ENCODE data around the gene ABTB2.

Gene ABTB2

DNA sequence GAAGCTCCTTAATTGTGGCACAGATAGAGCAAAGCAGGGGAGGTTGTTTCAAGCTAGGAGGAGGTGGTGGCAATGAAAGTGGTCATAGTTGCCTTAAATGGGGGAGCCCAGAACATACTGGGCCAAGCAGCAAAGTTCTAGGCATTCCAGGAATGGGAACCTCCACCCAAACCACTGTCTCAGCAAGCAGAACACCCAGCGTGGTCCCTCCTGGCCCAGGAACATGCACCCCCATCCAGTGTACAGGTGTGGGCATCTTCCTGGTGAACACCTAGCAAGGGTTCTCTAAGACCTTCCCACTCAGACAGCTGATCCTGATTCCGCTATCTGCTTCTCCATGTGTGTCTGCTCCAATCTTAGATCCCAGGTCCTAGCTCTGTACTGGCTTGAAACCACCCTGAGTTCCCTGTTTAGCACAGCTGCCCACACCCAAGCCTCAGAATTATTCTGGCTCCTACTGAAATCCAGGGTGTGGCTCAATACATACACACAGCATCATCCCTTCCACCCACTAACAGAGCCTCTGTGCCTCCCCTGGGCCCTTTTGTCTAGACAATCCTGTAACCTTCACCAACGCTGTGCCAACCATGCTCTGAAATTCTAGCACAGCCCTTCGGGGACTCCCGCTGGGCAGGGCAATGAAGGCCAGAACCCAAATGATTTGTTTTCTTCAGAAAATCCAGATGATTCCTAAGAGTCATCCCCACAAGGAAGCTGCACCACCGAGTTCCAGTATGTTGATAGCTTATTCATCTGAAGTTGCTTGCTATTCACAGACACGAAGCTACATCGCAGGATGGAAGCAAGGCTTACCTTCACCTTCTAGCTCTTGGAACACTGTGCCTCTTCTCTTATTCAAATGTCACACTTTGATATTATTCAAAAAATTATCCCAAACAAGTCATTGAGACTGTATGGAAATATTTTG, 76.6 kb downstream of the ABTB2 start:
- Histone ChIP-seq H3K27me3 (replicated peaks) (no peaks in the 10 kb centered on the region), H3K4me3 (ENCODE audit: low read depth, low read length) (no peak overlapping the region), H3K36me3 (replicated peaks) (no peaks in the 10 kb centered on the region), H3K27ac (no peak overlapping the region)
- TF ChIP-seq, protein P1, sequence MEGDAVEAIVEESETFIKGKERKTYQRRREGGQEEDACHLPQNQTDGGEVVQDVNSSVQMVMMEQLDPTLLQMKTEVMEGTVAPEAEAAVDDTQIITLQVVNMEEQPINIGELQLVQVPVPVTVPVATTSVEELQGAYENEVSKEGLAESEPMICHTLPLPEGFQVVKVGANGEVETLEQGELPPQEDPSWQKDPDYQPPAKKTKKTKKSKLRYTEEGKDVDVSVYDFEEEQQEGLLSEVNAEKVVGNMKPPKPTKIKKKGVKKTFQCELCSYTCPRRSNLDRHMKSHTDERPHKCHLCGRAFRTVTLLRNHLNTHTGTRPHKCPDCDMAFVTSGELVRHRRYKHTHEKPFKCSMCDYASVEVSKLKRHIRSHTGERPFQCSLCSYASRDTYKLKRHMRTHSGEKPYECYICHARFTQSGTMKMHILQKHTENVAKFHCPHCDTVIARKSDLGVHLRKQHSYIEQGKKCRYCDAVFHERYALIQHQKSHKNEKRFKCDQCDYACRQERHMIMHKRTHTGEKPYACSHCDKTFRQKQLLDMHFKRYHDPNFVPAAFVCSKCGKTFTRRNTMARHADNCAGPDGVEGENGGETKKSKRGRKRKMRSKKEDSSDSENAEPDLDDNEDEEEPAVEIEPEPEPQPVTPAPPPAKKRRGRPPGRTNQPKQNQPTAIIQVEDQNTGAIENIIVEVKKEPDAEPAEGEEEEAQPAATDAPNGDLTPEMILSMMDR (IDR thresholded peaks at IDR 0.05; ENCODE audit: low read depth, low read length, missing control alignments) = no peak
- in situ Hi-C loops (cut with HindIII; ENCODE audit: low pct_ligation_motif_present, low sequenced_read_pairs) = no loop called here
- DNase-seq = no peak

DNA sequence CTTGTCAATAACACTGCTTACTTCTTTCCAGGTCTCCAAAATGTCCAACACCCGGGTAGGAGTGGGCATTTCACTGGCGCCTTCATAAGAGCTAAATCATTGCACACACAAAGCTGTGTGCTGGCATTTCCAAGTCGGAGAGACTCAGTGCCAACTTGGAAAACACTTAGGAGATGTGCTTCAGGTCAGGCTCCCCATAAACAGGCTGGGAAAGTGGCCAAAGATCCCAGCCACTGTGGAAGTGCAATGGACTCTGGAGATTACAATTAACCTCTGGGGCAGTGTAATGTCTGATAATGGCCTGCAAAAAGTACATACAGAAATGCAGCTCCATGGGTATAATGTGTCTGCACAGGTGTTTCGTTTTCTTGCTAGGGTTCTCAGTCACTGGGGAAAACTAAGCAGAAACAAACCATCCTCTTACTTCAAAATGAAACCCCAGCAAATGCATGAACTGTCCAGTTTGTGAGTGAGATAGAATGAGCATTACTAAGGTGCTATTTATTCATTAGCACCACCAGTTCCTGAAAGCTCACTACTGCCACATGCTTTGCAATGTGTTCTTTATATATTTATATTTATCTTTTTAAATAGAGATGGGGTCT, 79.0 kb downstream of the ABTB2 start:
- no peaks in the 10 kb centered on the region for H3K36me3 ChIP-seq (replicated peaks)
- DNase-seq = no peak
- TF ChIP-seq, protein P1 (IDR thresholded peaks at IDR 0.05; ENCODE audit: low read depth, low read length, missing control alignments) = no peak
- no peak overlapping the region for H3K4me3 ChIP-seq (ENCODE audit: low read depth, low read length)
- no peaks in the 10 kb centered on the region for H3K27me3 ChIP-seq (replicated peaks)
- in situ Hi-C loops (cut with HindIII; ENCODE audit: low pct_ligation_motif_present, low sequenced_read_pairs) = no loop called here
- no peak overlapping the region for H3K27ac ChIP-seq

DNA sequence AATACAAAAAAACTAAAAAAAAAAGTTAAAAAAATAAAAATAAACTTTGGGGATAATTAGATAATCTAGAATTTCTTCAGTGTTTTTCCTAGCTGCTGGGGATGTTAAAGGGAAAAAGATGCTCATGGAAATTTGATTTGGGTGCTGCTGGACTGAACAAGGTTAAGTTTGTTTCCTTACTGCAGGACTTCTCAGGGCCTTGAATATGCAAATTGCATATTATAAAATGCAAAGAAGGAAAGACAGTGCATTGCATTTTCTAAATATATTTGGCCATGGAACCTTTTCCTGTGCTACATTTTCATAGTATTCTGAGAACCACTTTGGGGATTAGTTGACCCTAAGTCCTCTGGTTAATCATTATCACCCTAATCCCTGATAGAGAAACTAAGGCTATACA, 79.6 kb downstream of the ABTB2 start:
- H3K27ac ChIP-seq = no peak overlapping the region
- in situ Hi-C loops (cut with HindIII; ENCODE audit: low pct_ligation_motif_present, low sequenced_read_pairs) = no loop called here
- TF ChIP-seq, protein P1 (IDR thresholded peaks at IDR 0.05; ENCODE audit: low read depth, low read length, missing control alignments) = no peak
- no peaks in the 10 kb centered on the region for H3K27me3 ChIP-seq (replicated peaks)
- H3K36me3 ChIP-seq (replicated peaks) = no peaks in the 10 kb centered on the region
- no peak overlapping the region for H3K4me3 ChIP-seq (ENCODE audit: low read depth, low read length)
- DNase-seq = no peak

DNA sequence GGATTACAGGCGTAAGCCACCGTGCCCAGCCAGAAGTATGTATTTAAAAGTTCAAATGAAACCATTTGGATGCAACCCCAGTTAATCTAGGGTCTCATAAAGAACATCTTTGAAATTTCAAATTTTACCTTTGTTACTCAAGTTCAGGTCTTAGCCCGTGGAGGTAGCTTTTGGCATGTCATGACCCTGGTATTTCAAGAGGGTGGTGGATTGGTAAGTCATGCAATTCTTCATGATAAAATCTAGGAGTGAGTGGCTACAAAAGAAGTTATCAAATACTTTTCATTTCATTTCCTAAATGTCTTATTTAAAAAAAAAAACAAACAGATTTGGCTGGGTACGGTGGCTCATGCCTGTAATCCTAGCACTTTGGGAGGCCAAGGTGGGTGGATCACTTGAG, 80.6 kb downstream of the ABTB2 start:
- no peak overlapping the region for H3K4me3 ChIP-seq (ENCODE audit: low read depth, low read length)
- no peak for DNase-seq
- in situ Hi-C loops (cut with HindIII; ENCODE audit: low pct_ligation_motif_present, low sequenced_read_pairs) = no loop called here
- H3K27ac ChIP-seq = no peak overlapping the region
- no peaks in the 10 kb centered on the region for H3K27me3 ChIP-seq (replicated peaks)
- TF ChIP-seq, protein P1 (IDR thresholded peaks at IDR 0.05; ENCODE audit: low read depth, low read length, missing control alignments) = no peak
- no peaks in the 10 kb centered on the region for H3K36me3 ChIP-seq (replicated peaks)

DNA sequence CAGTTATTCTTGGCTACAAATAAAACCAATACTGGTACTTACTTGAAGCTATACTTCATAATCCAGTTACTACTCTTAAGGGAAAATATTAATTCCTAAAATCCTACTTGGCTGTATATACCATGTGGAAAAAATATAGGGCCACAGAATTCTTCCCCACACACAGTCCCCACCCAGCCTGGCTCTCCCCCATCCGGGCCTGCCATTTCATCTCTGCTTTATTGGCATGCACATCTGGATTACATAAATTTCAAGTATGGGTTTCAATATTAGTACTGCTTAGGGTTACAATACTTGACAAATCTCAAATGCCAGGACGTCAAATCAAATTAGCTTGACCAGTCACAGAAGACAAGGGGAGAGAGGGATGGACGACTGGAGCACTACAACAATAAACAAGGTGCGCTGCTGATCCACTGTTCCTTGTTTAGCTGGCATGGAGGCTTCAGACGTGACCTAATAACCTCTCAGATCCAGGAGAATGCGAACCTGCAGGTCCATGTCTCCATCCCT, 81.4 kb downstream of the ABTB2 start:
- H3K27ac ChIP-seq = no peak overlapping the region
- in situ Hi-C loops (cut with HindIII; ENCODE audit: low pct_ligation_motif_present, low sequenced_read_pairs) = no loop called here
- H3K4me3 ChIP-seq (ENCODE audit: low read depth, low read length) = no peak overlapping the region
- DNase-seq = no peak
- no peaks in the 10 kb centered on the region for H3K27me3 ChIP-seq (replicated peaks)
- no peaks in the 10 kb centered on the region for H3K36me3 ChIP-seq (replicated peaks)
- TF ChIP-seq, protein P1 (IDR thresholded peaks at IDR 0.05; ENCODE audit: low read depth, low read length, missing control alignments) = no peak

All from brain microvascular endothelial cell (primary cell).